ENCODE measurements around the gene KCNK1.

DNA sequence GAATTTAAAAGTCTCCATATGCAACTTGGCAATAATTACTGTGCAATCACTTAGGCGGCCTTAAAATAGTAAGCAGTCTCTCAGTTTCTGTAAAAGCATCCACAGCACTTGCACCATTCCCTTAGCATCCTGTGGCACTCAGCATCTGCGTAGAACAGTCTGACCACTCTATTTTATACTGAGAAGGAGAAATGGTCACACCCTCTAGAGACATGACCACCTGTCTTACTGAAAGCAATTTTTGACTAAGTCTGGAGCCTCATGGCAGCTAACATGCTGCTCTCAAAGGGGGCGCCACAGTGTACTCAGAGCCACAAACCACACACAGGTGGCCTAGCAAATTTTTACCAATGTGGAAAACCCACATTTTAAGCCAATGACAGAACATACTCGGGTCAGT lies 62.0 kb downstream of the KCNK1 start:
- no peak for TF ChIP-seq POLR2AphosphoS5 (IDR thresholded peaks at IDR 0.05; ENCODE audit: low read depth)
- TF ChIP-seq, protein P1, sequence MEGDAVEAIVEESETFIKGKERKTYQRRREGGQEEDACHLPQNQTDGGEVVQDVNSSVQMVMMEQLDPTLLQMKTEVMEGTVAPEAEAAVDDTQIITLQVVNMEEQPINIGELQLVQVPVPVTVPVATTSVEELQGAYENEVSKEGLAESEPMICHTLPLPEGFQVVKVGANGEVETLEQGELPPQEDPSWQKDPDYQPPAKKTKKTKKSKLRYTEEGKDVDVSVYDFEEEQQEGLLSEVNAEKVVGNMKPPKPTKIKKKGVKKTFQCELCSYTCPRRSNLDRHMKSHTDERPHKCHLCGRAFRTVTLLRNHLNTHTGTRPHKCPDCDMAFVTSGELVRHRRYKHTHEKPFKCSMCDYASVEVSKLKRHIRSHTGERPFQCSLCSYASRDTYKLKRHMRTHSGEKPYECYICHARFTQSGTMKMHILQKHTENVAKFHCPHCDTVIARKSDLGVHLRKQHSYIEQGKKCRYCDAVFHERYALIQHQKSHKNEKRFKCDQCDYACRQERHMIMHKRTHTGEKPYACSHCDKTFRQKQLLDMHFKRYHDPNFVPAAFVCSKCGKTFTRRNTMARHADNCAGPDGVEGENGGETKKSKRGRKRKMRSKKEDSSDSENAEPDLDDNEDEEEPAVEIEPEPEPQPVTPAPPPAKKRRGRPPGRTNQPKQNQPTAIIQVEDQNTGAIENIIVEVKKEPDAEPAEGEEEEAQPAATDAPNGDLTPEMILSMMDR (IDR thresholded peaks at IDR 0.05; ENCODE audit: insufficient read depth, low read length), result no peak
- TF ChIP-seq, protein P2, sequence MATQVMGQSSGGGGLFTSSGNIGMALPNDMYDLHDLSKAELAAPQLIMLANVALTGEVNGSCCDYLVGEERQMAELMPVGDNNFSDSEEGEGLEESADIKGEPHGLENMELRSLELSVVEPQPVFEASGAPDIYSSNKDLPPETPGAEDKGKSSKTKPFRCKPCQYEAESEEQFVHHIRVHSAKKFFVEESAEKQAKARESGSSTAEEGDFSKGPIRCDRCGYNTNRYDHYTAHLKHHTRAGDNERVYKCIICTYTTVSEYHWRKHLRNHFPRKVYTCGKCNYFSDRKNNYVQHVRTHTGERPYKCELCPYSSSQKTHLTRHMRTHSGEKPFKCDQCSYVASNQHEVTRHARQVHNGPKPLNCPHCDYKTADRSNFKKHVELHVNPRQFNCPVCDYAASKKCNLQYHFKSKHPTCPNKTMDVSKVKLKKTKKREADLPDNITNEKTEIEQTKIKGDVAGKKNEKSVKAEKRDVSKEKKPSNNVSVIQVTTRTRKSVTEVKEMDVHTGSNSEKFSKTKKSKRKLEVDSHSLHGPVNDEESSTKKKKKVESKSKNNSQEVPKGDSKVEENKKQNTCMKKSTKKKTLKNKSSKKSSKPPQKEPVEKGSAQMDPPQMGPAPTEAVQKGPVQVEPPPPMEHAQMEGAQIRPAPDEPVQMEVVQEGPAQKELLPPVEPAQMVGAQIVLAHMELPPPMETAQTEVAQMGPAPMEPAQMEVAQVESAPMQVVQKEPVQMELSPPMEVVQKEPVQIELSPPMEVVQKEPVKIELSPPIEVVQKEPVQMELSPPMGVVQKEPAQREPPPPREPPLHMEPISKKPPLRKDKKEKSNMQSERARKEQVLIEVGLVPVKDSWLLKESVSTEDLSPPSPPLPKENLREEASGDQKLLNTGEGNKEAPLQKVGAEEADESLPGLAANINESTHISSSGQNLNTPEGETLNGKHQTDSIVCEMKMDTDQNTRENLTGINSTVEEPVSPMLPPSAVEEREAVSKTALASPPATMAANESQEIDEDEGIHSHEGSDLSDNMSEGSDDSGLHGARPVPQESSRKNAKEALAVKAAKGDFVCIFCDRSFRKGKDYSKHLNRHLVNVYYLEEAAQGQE (IDR thresholded peaks at IDR 0.05; ENCODE audit: insufficient replicate concordance, low read depth), result no peak
- no peak for TF ChIP-seq SPI1 (IDR thresholded peaks at IDR 0.05; ENCODE audit: borderline replicate concordance, low read depth)
- TF ChIP-seq GABPA (IDR thresholded peaks at IDR 0.05; ENCODE audit: low read depth), result no peak

Measured in HL-60 (cell line).